ENCODE results near the gene SLC45A1.

SLC45A1 gene

GRCh38 chr1:8384577-8384976 lies 66.7 kb downstream of the SLC45A1 start:
- no peak for DNase-seq (ENCODE audit: low spot score)

- DNase-seq (ENCODE audit: low spot score), result no peak
These were observed 68.3 kb downstream of the SLC45A1 start for GRCh38 chr1:8386247-8386646.

GRCh38 chr1:8388732-8389562 lies 71.0 kb downstream of the SLC45A1 start:
- DNase-seq (ENCODE audit: low spot score), result no peak

GRCh38 chr1:8389958-8390535 lies 72.1 kb downstream of the SLC45A1 start:
- no peak for DNase-seq (ENCODE audit: low spot score)

- DNase-seq (ENCODE audit: low spot score), result no peak
These were observed 72.8 kb downstream of the SLC45A1 start for GRCh38 chr1:8390707-8391106.

- no peak for DNase-seq (ENCODE audit: low spot score)
These were observed 74.6 kb downstream of the SLC45A1 start for GRCh38 chr1:8392522-8392921.

All from putamen (tissue), 1 donor.